ENCODE results near the gene OMA1. TPM values are rescaled to one million over a fixed set of nuclear protein-coding genes. Genes with fewer than 3 reads are reported as not detected.
"Not testable (repeated sequence)": the region's sequence is repeated elsewhere in the genome, so short reads cannot be mapped to it uniquely, and the experiment has no call there.

The OMA1 gene
- total RNA-seq, 5 donors from 2014 or later (not counting 1 experiment from before 2014, with no cell fraction given), result 31.3 to 50.4 (median 43.9) TPM

- WGBS (ENCODE audit: insufficient coverage), result 100% methylated on average over 2 of the region's 2 CpGs
- ATAC-seq (replicated peaks in 1 of 4) (no peak), DNase-seq (no peak)
- Histone ChIP-seq H3K27ac (ENCODE audit: low read length) (no peak overlapping the region), H3K9me3 (no peaks in the 10 kb centered on the region), H3K4me3 (ENCODE audit: control insufficient read depth in 1 of 2, extremely low read depth in 1 of 2, low read length in 1 of 2) (no peak overlapping the region), H3K36me3 (ENCODE audit: control insufficient read depth in 2 of 2, extremely low read depth in 1 of 2, insufficient read depth in 1 of 2, low read length in 1 of 2) (no peaks in the 10 kb centered on the region), H3K4me1 (ENCODE audit: control insufficient read depth in 1 of 2, extremely low read depth in 1 of 2, insufficient read depth in 2 of 2, low read length in 2 of 2) (no peaks in the 10 kb centered on the region), H3K27me3 (replicated peaks in 1 of 2; ENCODE audit: control insufficient read depth in 2 of 2, extremely low read depth in 1 of 2, insufficient read depth in 2 of 2, low read length in 1 of 2) (peaks cover 2 to 14% of the 10 kb centered on the region in 2 experiments)
- Mint-ChIP-seq H3K27ac (no peak overlapping the region), H3K27me3 (peaks cover 47 to 59% of the 10 kb centered on the region in 2 donors), H3K36me3 (no peaks in the 10 kb centered on the region), H3K9me3 (no peaks in the 10 kb centered on the region), H3K4me1 (peaks cover 10 to 18% (median 17%) of the 10 kb centered on the region in 3 donors), H3K4me3 (no peak overlapping the region)
- ChIA-PET POLR2A (no interaction called here), CTCF (no interaction called here)
Measured at GRCh38 chr1:58570817-58571216, 24.3 kb upstream of the OMA1 start.

GRCh38 chr1:58570094-58570493 lies 23.6 kb upstream of the OMA1 start:
- ChIA-PET CTCF (no interaction called here), POLR2A (no interaction called here)
- Mint-ChIP-seq H3K27me3 (peaks cover 44 to 55% of the 10 kb centered on the region in 2 donors), H3K4me3 (no peak overlapping the region), H3K9me3 (no peaks in the 10 kb centered on the region), H3K27ac (no peak overlapping the region), H3K4me1 (peaks cover 7 to 14% (median 12%) of the 10 kb centered on the region in 3 donors), H3K36me3 (no peaks in the 10 kb centered on the region)
- Histone ChIP-seq H3K9me3 (no peaks in the 10 kb centered on the region), H3K4me1 (ENCODE audit: control insufficient read depth in 1 of 2, extremely low read depth in 1 of 2, insufficient read depth in 2 of 2, low read length in 2 of 2) (no peaks in the 10 kb centered on the region), H3K27me3 (replicated peaks in 1 of 2; ENCODE audit: control insufficient read depth in 2 of 2, extremely low read depth in 1 of 2, insufficient read depth in 2 of 2, low read length in 1 of 2) (peaks cover 0 to 13% of the 10 kb centered on the region in 2 experiments), H3K36me3 (ENCODE audit: control insufficient read depth in 2 of 2, extremely low read depth in 1 of 2, insufficient read depth in 1 of 2, low read length in 1 of 2) (no peaks in the 10 kb centered on the region), H3K27ac (ENCODE audit: low read length) (no peak overlapping the region), H3K4me3 (ENCODE audit: control insufficient read depth in 1 of 2, extremely low read depth in 1 of 2, low read length in 1 of 2) (no peak overlapping the region)
- no peak for DNase-seq
- ATAC-seq (replicated peaks in 1 of 4), result no peak

GRCh38 chr1:58568911-58569310 lies 22.4 kb upstream of the OMA1 start:
- Mint-ChIP-seq H3K4me3 (no peak overlapping the region), H3K27me3 (peaks cover 36 to 47% of the 10 kb centered on the region in 2 donors), H3K9me3 (no peaks in the 10 kb centered on the region), H3K4me1 (peaks cover 7 to 10% (median 8%) of the 10 kb centered on the region in 3 donors), H3K27ac (no peak overlapping the region), H3K36me3 (no peaks in the 10 kb centered on the region)
- Histone ChIP-seq H3K9me3 (no peaks in the 10 kb centered on the region), H3K27ac (ENCODE audit: low read length) (no peak overlapping the region), H3K27me3 (replicated peaks in 1 of 2; ENCODE audit: control insufficient read depth in 2 of 2, extremely low read depth in 1 of 2, insufficient read depth in 2 of 2, low read length in 1 of 2) (peaks cover 0 to 7% of the 10 kb centered on the region in 2 experiments), H3K36me3 (ENCODE audit: control insufficient read depth in 2 of 2, extremely low read depth in 1 of 2, insufficient read depth in 1 of 2, low read length in 1 of 2) (no peaks in the 10 kb centered on the region), H3K4me3 (ENCODE audit: control insufficient read depth in 1 of 2, extremely low read depth in 1 of 2, low read length in 1 of 2) (no peak overlapping the region), H3K4me1 (ENCODE audit: control insufficient read depth in 1 of 2, extremely low read depth in 1 of 2, insufficient read depth in 2 of 2, low read length in 2 of 2) (no peaks in the 10 kb centered on the region)
- ChIA-PET CTCF (interaction anchor here (0.6 kb wide), 2 partner anchors 91 to 147 kb away, joined by 4 read pairs; no protein-coding TSS in a partner anchor), POLR2A (no interaction called here)
- 89% methylated on average over 3 of the region's 5 CpGs for WGBS (ENCODE audit: insufficient coverage)
- DNase-seq, result no peak
- ATAC-seq (replicated peaks in 1 of 4), result no peak

- H3K4me1 Mint-ChIP-seq, result peaks cover 3 to 5% (median 4%) of the 10 kb centered on the region in 3 donors
- H3K9me3 Mint-ChIP-seq, result no peaks in the 10 kb centered on the region
- no peak for DNase-seq
- no peak overlapping the region for H3K4me3 Mint-ChIP-seq
- CTCF ChIA-PET, result interaction anchor here (0.6 to 1.1 kb wide), 2 partner anchors 17 to 148 kb away, joined by 3 to 4 read pairs; no protein-coding TSS in a partner anchor
- H3K9me3 ChIP-seq, result no peaks in the 10 kb centered on the region
- H3K36me3 ChIP-seq (ENCODE audit: control insufficient read depth in 2 of 2, extremely low read depth in 1 of 2, insufficient read depth in 1 of 2, low read length in 1 of 2), result no peaks in the 10 kb centered on the region
- POLR2A ChIA-PET, result interaction anchor here in 1 of 2 donors (0.6 kb wide), 2 partner anchors 10 to 61 kb away, joined by 3 to 5 read pairs; no protein-coding TSS in a partner anchor
- no peaks in the 10 kb centered on the region for H3K4me1 ChIP-seq (ENCODE audit: control insufficient read depth in 1 of 2, extremely low read depth in 1 of 2, insufficient read depth in 2 of 2, low read length in 2 of 2)
- no peak overlapping the region for H3K27ac Mint-ChIP-seq
- H3K27me3 Mint-ChIP-seq, result peaks cover 35 to 46% of the 10 kb centered on the region in 2 donors
- H3K36me3 Mint-ChIP-seq, result no peaks in the 10 kb centered on the region
- peaks cover 0 to 7% of the 10 kb centered on the region in 2 experiments for H3K27me3 ChIP-seq (replicated peaks in 1 of 2; ENCODE audit: control insufficient read depth in 2 of 2, extremely low read depth in 1 of 2, insufficient read depth in 2 of 2, low read length in 1 of 2)
- no peak overlapping the region for H3K27ac ChIP-seq (ENCODE audit: low read length)
- 20% methylated on average over 1 of the region's 4 CpGs for WGBS (ENCODE audit: insufficient coverage)
- no peak overlapping the region for H3K4me3 ChIP-seq (ENCODE audit: control insufficient read depth in 1 of 2, extremely low read depth in 1 of 2, low read length in 1 of 2)
- no peak for ATAC-seq (replicated peaks in 1 of 4)
Measured at GRCh38 chr1:58568271-58568860, 21.8 kb upstream of the OMA1 start.

- Histone ChIP-seq H3K36me3 (ENCODE audit: control insufficient read depth in 2 of 2, extremely low read depth in 1 of 2, insufficient read depth in 1 of 2, low read length in 1 of 2) (no peaks in the 10 kb centered on the region), H3K9me3 (no peaks in the 10 kb centered on the region), H3K27ac (ENCODE audit: low read length) (no peak overlapping the region), H3K27me3 (replicated peaks in 1 of 2; ENCODE audit: control insufficient read depth in 2 of 2, extremely low read depth in 1 of 2, insufficient read depth in 2 of 2, low read length in 1 of 2) (peaks cover 0 to 7% of the 10 kb centered on the region in 2 experiments), H3K4me1 (ENCODE audit: control insufficient read depth in 1 of 2, extremely low read depth in 1 of 2, insufficient read depth in 2 of 2, low read length in 2 of 2) (no peaks in the 10 kb centered on the region), H3K4me3 (ENCODE audit: control insufficient read depth in 1 of 2, extremely low read depth in 1 of 2, low read length in 1 of 2) (no peak overlapping the region)
- Mint-ChIP-seq H3K9me3 (no peaks in the 10 kb centered on the region), H3K4me3 (no peak overlapping the region), H3K27me3 (peaks cover 42 to 43% of the 10 kb centered on the region in 2 donors), H3K4me1 (no peaks in the 10 kb centered on the region), H3K36me3 (no peaks in the 10 kb centered on the region), H3K27ac (no peak overlapping the region)
- DNase-seq, result no peak
- ChIA-PET CTCF (no interaction called here), POLR2A (no interaction called here)
- no peak for ATAC-seq (replicated peaks in 1 of 4)
- WGBS (ENCODE audit: insufficient coverage), result no CpG with 5 or more reads among the region's 3 CpGs
Measured at GRCh38 chr1:58566339-58566738, 19.8 kb upstream of the OMA1 start.

GRCh38 chr1:58563715-58564114 lies 17.2 kb upstream of the OMA1 start:
- DNase-seq; H3K4me3 Mint-ChIP-seq; H3K9me3 Mint-ChIP-seq; H3K27ac ChIP-seq (ENCODE audit: low read length); CTCF ChIA-PET; ATAC-seq (replicated peaks in 1 of 4); POLR2A ChIA-PET; H3K27me3 ChIP-seq (replicated peaks in 1 of 2; ENCODE audit: control insufficient read depth in 2 of 2, extremely low read depth in 1 of 2, insufficient read depth in 2 of 2, low read length in 1 of 2); H3K4me1 Mint-ChIP-seq; H3K4me3 ChIP-seq (ENCODE audit: control insufficient read depth in 1 of 2, extremely low read depth in 1 of 2, low read length in 1 of 2); H3K9me3 ChIP-seq; H3K36me3 Mint-ChIP-seq; H3K27ac Mint-ChIP-seq; H3K4me1 ChIP-seq (ENCODE audit: control insufficient read depth in 1 of 2, extremely low read depth in 1 of 2, insufficient read depth in 2 of 2, low read length in 2 of 2); H3K36me3 ChIP-seq (ENCODE audit: control insufficient read depth in 2 of 2, extremely low read depth in 1 of 2, insufficient read depth in 1 of 2, low read length in 1 of 2): not testable (repeated sequence)
- WGBS (ENCODE audit: insufficient coverage), result no CpG with 5 or more reads among the region's 1 CpG
- peaks cover 30 to 40% of the 10 kb centered on the region in 2 donors for H3K27me3 Mint-ChIP-seq

Data from T-cell (primary cell).